ENCODE data around the gene SGMS1. TPM values are rescaled to one million over a fixed set of nuclear protein-coding genes. Genes with fewer than 3 reads are reported as not detected.
A peak's percentile ranks its signal among the peaks of the same experiment; 100 is the strongest.

SGMS1 gene
- total and polyA plus RNA-seq, 2 experiments from 2014 or later: 15.0 to 34.7 TPM

- Histone ChIP-seq H3K79me2 (replicated peaks; ENCODE audit: insufficient read depth) (peaks cover 31% of the 10 kb centered on the region), H3K9me2 (ENCODE audit: insufficient read depth) (no peaks in the 10 kb centered on the region), H3K36me3 (ENCODE audit: insufficient read depth) (no peaks in the 10 kb centered on the region), H4K20me1 (replicated peaks; ENCODE audit: insufficient read depth) (peaks cover 7% of the 10 kb centered on the region; the same call in 1 of the 2 replicates), H3F3A (replicated peaks; ENCODE audit: low read depth) (no peaks in the 10 kb centered on the region), H3K27ac (ENCODE audit: low read depth) (no peak overlapping the region), H3K27me3 (ENCODE audit: insufficient read depth) (no peaks in the 10 kb centered on the region), H3K4me3 (no peak overlapping the region), H2AFZ (no peak overlapping the region), H3K4me1 (ENCODE audit: insufficient read depth) (peaks cover 44% of the 10 kb centered on the region), H3K4me2 (peak overlapping the region; percentile 61)
- peaks cover 2% of the 10 kb centered on the region for H3K27me3 Mint-ChIP-seq (ENCODE audit: insufficient read depth, low read depth, poor library complexity)
- ATAC-seq (no peak), DNase-seq (ENCODE audit: low spot score) (no peak)
- TF ChIP-seq CREB1 (CRISPR knock-in tag; IDR thresholded peaks at IDR 0.05; ENCODE audit: low read depth): no peak
- TF ChIP-seq REST (IDR thresholded peaks at IDR 0.05; ENCODE audit: unreplicated experiment): no peak
- TF ChIP-seq EZH2phosphoT487 (IDR thresholded peaks at IDR 0.05; ENCODE audit: unreplicated experiment): no peak
- TF ChIP-seq ZNF114 (CRISPR knock-in tag; IDR thresholded peaks at IDR 0.05): no peak
- TF ChIP-seq ZNF331 (CRISPR knock-in tag; IDR thresholded peaks at IDR 0.05; ENCODE audit: low read depth): no peak
- TF ChIP-seq, protein P1, sequence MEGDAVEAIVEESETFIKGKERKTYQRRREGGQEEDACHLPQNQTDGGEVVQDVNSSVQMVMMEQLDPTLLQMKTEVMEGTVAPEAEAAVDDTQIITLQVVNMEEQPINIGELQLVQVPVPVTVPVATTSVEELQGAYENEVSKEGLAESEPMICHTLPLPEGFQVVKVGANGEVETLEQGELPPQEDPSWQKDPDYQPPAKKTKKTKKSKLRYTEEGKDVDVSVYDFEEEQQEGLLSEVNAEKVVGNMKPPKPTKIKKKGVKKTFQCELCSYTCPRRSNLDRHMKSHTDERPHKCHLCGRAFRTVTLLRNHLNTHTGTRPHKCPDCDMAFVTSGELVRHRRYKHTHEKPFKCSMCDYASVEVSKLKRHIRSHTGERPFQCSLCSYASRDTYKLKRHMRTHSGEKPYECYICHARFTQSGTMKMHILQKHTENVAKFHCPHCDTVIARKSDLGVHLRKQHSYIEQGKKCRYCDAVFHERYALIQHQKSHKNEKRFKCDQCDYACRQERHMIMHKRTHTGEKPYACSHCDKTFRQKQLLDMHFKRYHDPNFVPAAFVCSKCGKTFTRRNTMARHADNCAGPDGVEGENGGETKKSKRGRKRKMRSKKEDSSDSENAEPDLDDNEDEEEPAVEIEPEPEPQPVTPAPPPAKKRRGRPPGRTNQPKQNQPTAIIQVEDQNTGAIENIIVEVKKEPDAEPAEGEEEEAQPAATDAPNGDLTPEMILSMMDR (conservative IDR thresholded peaks at IDR 0.05; ENCODE audit: low read depth in 2 of 2): no peak
- no peak for TF ChIP-seq POLR2AphosphoS5 (IDR thresholded peaks at IDR 0.05; ENCODE audit: low read depth)
- H3K36me3 Mint-ChIP-seq (ENCODE audit: low read depth): no peaks in the 10 kb centered on the region
- H3K4me3 Mint-ChIP-seq: 0 out of 3 replicates have a peak overlapping the region, but pooled peaks have one; percentile 17
- H3K27ac Mint-ChIP-seq: no peak overlapping the region
- no peaks in the 10 kb centered on the region for H3K9me3 Mint-ChIP-seq
- H3K4me1 Mint-ChIP-seq: peaks cover 58% of the 10 kb centered on the region
Measured at GRCh38 chr10:50523357-50523756, 100.4 kb downstream of the SGMS1 start.

- H3K36me3 ChIP-seq (ENCODE audit: insufficient read depth): no peaks in the 10 kb centered on the region
- TF ChIP-seq, protein P2, sequence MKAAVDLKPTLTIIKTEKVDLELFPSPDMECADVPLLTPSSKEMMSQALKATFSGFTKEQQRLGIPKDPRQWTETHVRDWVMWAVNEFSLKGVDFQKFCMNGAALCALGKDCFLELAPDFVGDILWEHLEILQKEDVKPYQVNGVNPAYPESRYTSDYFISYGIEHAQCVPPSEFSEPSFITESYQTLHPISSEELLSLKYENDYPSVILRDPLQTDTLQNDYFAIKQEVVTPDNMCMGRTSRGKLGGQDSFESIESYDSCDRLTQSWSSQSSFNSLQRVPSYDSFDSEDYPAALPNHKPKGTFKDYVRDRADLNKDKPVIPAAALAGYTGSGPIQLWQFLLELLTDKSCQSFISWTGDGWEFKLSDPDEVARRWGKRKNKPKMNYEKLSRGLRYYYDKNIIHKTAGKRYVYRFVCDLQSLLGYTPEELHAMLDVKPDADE (IDR thresholded peaks at IDR 0.05): no peak
- no peak for TF ChIP-seq NANOG (IDR thresholded peaks at IDR 0.05; ENCODE audit: borderline replicate concordance)
- TF ChIP-seq STAT1 (IDR thresholded peaks at IDR 0.05; ENCODE audit: unreplicated experiment): no peak
- TF ChIP-seq, protein P1 (conservative IDR thresholded peaks at IDR 0.05; ENCODE audit: low read depth in 2 of 2): no peak
- TF ChIP-seq POLR2AphosphoS5 (IDR thresholded peaks at IDR 0.05; ENCODE audit: low read depth): no peak
- no peak for TF ChIP-seq JUNB (IDR thresholded peaks at IDR 0.05; ENCODE audit: unreplicated experiment)
- TF ChIP-seq ZNF114 (CRISPR knock-in tag; IDR thresholded peaks at IDR 0.05): no peak
- TF ChIP-seq ZNF331 (CRISPR knock-in tag; IDR thresholded peaks at IDR 0.05; ENCODE audit: low read depth): no peak
- TF ChIP-seq REST (IDR thresholded peaks at IDR 0.05; ENCODE audit: unreplicated experiment): no peak
- TF ChIP-seq EZH2phosphoT487 (IDR thresholded peaks at IDR 0.05; ENCODE audit: unreplicated experiment): no peak
Measured at GRCh38 chr10:50522908-50523307, 100.8 kb downstream of the SGMS1 start.

More at GRCh38 chr10:50522908-50523307, 100.8 kb downstream of the SGMS1 start:
- DNase-seq (ENCODE audit: low spot score) (peak; percentile 25), ATAC-seq (peak; percentile 43)
- Histone ChIP-seq H3F3A (replicated peaks; ENCODE audit: low read depth) (no peaks in the 10 kb centered on the region), H3K9me2 (ENCODE audit: insufficient read depth) (no peaks in the 10 kb centered on the region), H2AFZ (no peak overlapping the region), H3K4me2 (peak overlapping the region; percentile 61), H3K4me1 (ENCODE audit: insufficient read depth) (peaks cover 44% of the 10 kb centered on the region), H3K27ac (ENCODE audit: low read depth) (no peak overlapping the region), H3K79me2 (replicated peaks; ENCODE audit: insufficient read depth) (peaks cover 31% of the 10 kb centered on the region), H3K4me3 (no peak overlapping the region), H4K20me1 (replicated peaks; ENCODE audit: insufficient read depth) (peaks cover 7% of the 10 kb centered on the region; the same call in 1 of the 2 replicates), H3K27me3 (ENCODE audit: insufficient read depth) (no peaks in the 10 kb centered on the region)
- Mint-ChIP-seq H3K27me3 (ENCODE audit: insufficient read depth, low read depth, poor library complexity) (peaks cover 2% of the 10 kb centered on the region), H3K4me3 (peak overlapping the region; percentile 23; the same call in 1 of the 3 replicates), H3K9me3 (no peaks in the 10 kb centered on the region), H3K27ac (peak overlapping the region; percentile 84), H3K36me3 (ENCODE audit: low read depth) (no peaks in the 10 kb centered on the region), H3K4me1 (peaks cover 56% of the 10 kb centered on the region)
